ENCODE measurements around the gene BAZ2A. TPM values are rescaled to one million over a fixed set of nuclear protein-coding genes. Genes with fewer than 3 reads are reported as not detected.
"Not testable (repeated sequence)": the region's sequence is repeated elsewhere in the genome, so short reads cannot be mapped to it uniquely, and the experiment has no call there.

The BAZ2A gene
- total RNA-seq, 6 donors from 2014 or later: 74.5 to 245 (median 95.5) TPM

GRCh38 chr12:56589783-56590182, 40.3 kb downstream of the BAZ2A start:
- no peak for ATAC-seq (ENCODE audit: low FRiP score in 2 of 2)
- peaks cover 31 to 92% (median 38%) of the 10 kb centered on the region in 4 donors for H3K36me3 ChIP-seq
- 94 to 100% methylated on average over 1 of the region's 1 CpG for WGBS, 2 donors
- no peaks in the 10 kb centered on the region for H3K9me3 ChIP-seq
- H3K27ac ChIP-seq: no peak overlapping the region
- H3K4me3 ChIP-seq: no peak overlapping the region
- TF ChIP-seq POLR2A (IDR thresholded peaks at IDR 0.05): no peak
- no peaks in the 10 kb centered on the region for H3K27me3 ChIP-seq
- peaks cover 0 to 5% (median 1%) of the 10 kb centered on the region in 4 donors for H3K4me1 ChIP-seq
- DNase-seq: no peak

DNA sequence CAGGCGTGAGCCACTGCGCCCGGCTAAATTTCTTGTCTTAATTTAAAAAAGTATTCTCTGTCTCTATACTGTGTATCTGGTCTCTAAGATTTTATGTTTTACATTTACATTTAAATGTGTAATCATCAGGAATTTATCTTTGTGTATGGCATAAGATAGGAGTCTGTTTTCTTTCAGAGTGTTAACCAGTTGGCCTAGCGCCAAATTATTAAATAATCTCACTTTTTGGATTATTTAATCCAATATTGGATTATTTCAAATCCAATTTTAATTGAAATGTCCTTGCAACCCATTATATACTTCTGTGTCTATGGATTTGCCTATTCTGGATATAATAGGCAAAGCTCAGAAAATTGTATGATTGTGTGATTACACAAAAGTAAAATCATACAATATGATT, 45.0 kb downstream of the BAZ2A start:
- H3K27me3 ChIP-seq: no peaks in the 10 kb centered on the region
- ATAC-seq (ENCODE audit: low FRiP score in 2 of 2): no peak
- TF ChIP-seq, protein P1, sequence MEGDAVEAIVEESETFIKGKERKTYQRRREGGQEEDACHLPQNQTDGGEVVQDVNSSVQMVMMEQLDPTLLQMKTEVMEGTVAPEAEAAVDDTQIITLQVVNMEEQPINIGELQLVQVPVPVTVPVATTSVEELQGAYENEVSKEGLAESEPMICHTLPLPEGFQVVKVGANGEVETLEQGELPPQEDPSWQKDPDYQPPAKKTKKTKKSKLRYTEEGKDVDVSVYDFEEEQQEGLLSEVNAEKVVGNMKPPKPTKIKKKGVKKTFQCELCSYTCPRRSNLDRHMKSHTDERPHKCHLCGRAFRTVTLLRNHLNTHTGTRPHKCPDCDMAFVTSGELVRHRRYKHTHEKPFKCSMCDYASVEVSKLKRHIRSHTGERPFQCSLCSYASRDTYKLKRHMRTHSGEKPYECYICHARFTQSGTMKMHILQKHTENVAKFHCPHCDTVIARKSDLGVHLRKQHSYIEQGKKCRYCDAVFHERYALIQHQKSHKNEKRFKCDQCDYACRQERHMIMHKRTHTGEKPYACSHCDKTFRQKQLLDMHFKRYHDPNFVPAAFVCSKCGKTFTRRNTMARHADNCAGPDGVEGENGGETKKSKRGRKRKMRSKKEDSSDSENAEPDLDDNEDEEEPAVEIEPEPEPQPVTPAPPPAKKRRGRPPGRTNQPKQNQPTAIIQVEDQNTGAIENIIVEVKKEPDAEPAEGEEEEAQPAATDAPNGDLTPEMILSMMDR (IDR thresholded peaks at IDR 0.05): no peak
- TF ChIP-seq EP300 (IDR thresholded peaks at IDR 0.05): no peak
- TF ChIP-seq POLR2A (IDR thresholded peaks at IDR 0.05): no peak
- TF ChIP-seq POLR2AphosphoS5 (IDR thresholded peaks at IDR 0.05): no peak

DNA sequence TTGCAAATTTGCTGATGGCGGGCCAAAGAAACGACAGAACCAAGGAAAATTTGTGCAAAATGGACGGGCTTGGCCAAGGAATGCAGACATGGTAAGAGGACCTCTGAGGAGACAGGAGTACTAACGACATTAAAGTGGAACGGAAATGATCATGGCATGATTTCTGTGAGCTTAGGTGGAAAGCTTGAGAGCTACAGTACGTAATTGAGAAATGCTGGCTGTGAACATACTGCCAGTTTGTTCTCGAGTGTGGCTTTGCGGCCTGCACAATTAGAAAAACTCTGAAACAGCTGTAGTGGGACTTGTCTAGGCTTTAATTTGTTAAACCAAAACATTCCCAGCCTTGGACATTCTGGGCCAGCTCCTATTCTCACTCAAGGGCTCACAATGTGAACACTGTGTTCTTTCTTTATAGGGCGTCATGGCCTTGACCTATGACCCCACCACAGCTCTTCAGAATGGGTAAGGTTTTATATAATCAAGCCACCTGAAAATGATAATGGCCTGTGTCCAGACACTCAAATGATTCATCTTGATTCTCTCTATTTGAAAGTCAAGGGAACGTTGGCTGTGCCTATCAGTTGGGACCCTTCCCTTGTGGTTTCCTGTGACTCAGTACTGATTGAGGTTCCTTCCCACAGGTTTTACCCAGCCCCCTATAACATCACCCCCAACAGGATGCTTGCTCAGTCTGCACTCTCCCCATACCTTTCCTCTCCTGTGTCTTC, 48.5 kb downstream of the BAZ2A start:
- H3K27me3 ChIP-seq: no peaks in the 10 kb centered on the region
- WGBS, 2 donors: 79 to 84% methylated on average over 10 of the region's 10 CpGs
- DNase-seq: no peak
- H3K4me1 ChIP-seq: peaks cover 0 to 4% (median 0%) of the 10 kb centered on the region in 4 donors
- no peaks in the 10 kb centered on the region for H3K9me3 ChIP-seq
- ATAC-seq (ENCODE audit: low FRiP score in 2 of 2): no peak
- H3K4me3 ChIP-seq: no peak overlapping the region
- peaks cover 12 to 83% (median 38%) of the 10 kb centered on the region in 4 donors for H3K36me3 ChIP-seq
- no peak for TF ChIP-seq POLR2AphosphoS5 (IDR thresholded peaks at IDR 0.05)
- TF ChIP-seq, protein P1 (IDR thresholded peaks at IDR 0.05): no peak
- TF ChIP-seq POLR2A (IDR thresholded peaks at IDR 0.05): no peak
- no peak for TF ChIP-seq EP300 (IDR thresholded peaks at IDR 0.05)
- H3K27ac ChIP-seq: peak overlapping the region in 2 of 4 donors; percentile 11 to 39

More for the DNA sequence above, 45.0 kb downstream of the BAZ2A start:
- Histone ChIP-seq H3K27ac (no peak overlapping the region), H3K4me1 (peaks cover 0 to 4% (median 0%) of the 10 kb centered on the region in 4 donors), H3K9me3 (no peaks in the 10 kb centered on the region), H3K4me3 (no peak overlapping the region), H3K36me3 (peaks cover 41 to 99% (median 55%) of the 10 kb centered on the region in 4 donors)
- 94 to 95% methylated on average over 4 of the region's 4 CpGs for WGBS, 2 donors
- no peak for DNase-seq

GRCh38 chr12:56578983-56579546, 51.1 kb downstream of the BAZ2A start:
- no peak overlapping the region for H3K4me3 ChIP-seq
- H3K4me1 ChIP-seq: peaks cover 0 to 4% (median under 1%) of the 10 kb centered on the region in 4 donors
- WGBS, 2 donors: 91 to 97% methylated on average over 10 of the region's 10 CpGs
- TF ChIP-seq POLR2AphosphoS5 (IDR thresholded peaks at IDR 0.05) (no peak), POLR2A (IDR thresholded peaks at IDR 0.05) (no peak), EP300 (IDR thresholded peaks at IDR 0.05) (no peak)
- TF ChIP-seq, protein P1 (IDR thresholded peaks at IDR 0.05): no peak
- no peaks in the 10 kb centered on the region for H3K9me3 ChIP-seq
- DNase-seq (no peak), ATAC-seq (ENCODE audit: low FRiP score in 2 of 2) (no peak)
- H3K36me3 ChIP-seq: peaks cover 10 to 84% (median 42%) of the 10 kb centered on the region in 4 donors
- H3K27ac ChIP-seq: no peak overlapping the region
- no peaks in the 10 kb centered on the region for H3K27me3 ChIP-seq

DNA sequence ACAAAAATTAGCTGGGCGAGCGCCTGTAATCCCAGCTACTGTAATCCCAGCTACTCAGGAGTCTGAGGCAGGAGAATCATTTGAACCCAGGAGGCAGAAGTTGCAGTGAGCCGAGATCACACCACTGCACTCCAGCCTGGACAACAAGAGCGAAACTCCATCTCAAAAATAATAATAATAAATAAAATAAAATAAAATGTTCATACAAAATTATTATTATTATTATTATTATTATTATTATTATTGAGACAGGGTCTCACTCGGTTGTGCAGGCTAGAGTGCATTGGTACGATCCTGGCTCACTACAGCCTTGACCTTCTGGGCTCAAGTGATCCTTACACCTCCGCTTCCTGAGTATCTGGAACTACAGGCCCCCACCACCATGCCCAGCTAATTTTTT, 52.9 kb downstream of the BAZ2A start:
- H3K4me3 ChIP-seq; ATAC-seq (ENCODE audit: low FRiP score in 2 of 2); DNase-seq; H3K27ac ChIP-seq; H3K27me3 ChIP-seq; H3K9me3 ChIP-seq: not testable (repeated sequence)
- 91 to 95% methylated on average over 7 of the region's 7 CpGs for WGBS, 2 donors
- Histone ChIP-seq H3K36me3 (peaks cover 10 to 79% (median 37%) of the 10 kb centered on the region in 4 donors), H3K4me1 (peaks cover 6 to 16% (median 12%) of the 10 kb centered on the region in 4 donors)
